H1 (cell line): ENCODE data around the gene DMWD. TPM values are rescaled to one million over a fixed set of nuclear protein-coding genes. Genes with fewer than 3 reads are reported as not detected.

Experiments
- CHD1 ChIP-seq: IDR thresholded peaks from 2 replicates; pipeline ENCODE4 v1.6.1; 2012; ENCODE audit warnings: low read depth, low read length, improper control_type of control experiment
- FOSL1 ChIP-seq: IDR thresholded peaks from 2 replicates; pipeline ENCODE4 v1.6.1; 2011; ENCODE audit warnings: mild to moderate bottlenecking, low read depth, low read length, moderate library complexity; ENCODE audit not compliant: insufficient read depth
- HDAC6 ChIP-seq: IDR thresholded peaks from one replicate; pipeline ENCODE4 v1.7.1; 2012; ENCODE audit warnings: low read depth, mild to moderate bottlenecking, inconsistent platforms, low read length, moderate library complexity
- JUN ChIP-seq: IDR thresholded peaks from 2 replicates; pipeline ENCODE4 v1.6.1; 2011; ENCODE audit warnings: low read depth, mild to moderate bottlenecking, improper control_type of control experiment, low read length
- KDM5A ChIP-seq: fragments of 200-600 bp; IDR thresholded peaks from 2 replicates; pipeline ENCODE4 v1.7.1; 2012; ENCODE audit warnings: mild to moderate bottlenecking, low read length, inconsistent platforms, mixed read lengths
- RAD21 ChIP-seq, 2 experiments: IDR thresholded peaks in 1 of 2; conservative IDR thresholded peaks in 1 of 2; 2 replicates each; pipeline ENCODE4 v1.6.1; 2011; ENCODE audit warnings: low read depth in 2 of 2, low read length in 2 of 2, improper control_type of control experiment in 1 of 2, inconsistent platforms in 1 of 2, mild to moderate bottlenecking in 1 of 2, moderate library complexity in 1 of 2
- RNF2 ChIP-seq: fragments of 200-900, 300-1000 bp; sonication (generic); IDR thresholded peaks from 2 replicates; pipeline ENCODE4 v1.7.1; 2016; ENCODE audit warnings: borderline replicate concordance, low read depth, mild to moderate bottlenecking, antibody characterized with exemption, low read length; ENCODE audit not compliant: poor library complexity, severe bottlenecking; ENCODE audit errors: missing control alignments
- SIRT6 ChIP-seq: IDR thresholded peaks from one replicate; pipeline ENCODE4 v1.7.1; 2012; ENCODE audit warnings: low read length, inconsistent platforms
- SP1 ChIP-seq: IDR thresholded peaks from 2 replicates; pipeline ENCODE4 v1.6.1; 2011; ENCODE audit warnings: low read depth, low read length
- SP2 ChIP-seq: IDR thresholded peaks from 2 replicates; pipeline ENCODE4 v1.6.1; 2012; ENCODE audit warnings: mild to moderate bottlenecking, low read length, inconsistent platforms
- polyA plus RNA-seq, 7 experiments: library from polyadenylated mRNA; depleted of rRNA in 3 of 7; stranded (reverse) in 5 of 7; unstranded in 2 of 7; fragments of >200 nt in 5 of 7; fragments of 200-250 nt in 2 of 7; gene quantifications; 1 replicate in 5 of 7; 2 replicates in 1 of 7; 4 replicates in 1 of 7; pipeline versions ENCODE4 v1.2.1 to v1.2.3, GENCODE V29; 2011 to 2013; ENCODE audit warnings: missing spikeins in 2 of 7, mixed read lengths in 2 of 7
- total RNA-seq: library from RNA; stranded (reverse); fragmentation: NEBNext Ultra II Directional; extraction: Animal tissue kit (Norgen Biotek cat#: 25700); gene quantifications from 2 replicates; pipeline ENCODE4 v1.2.1, GENCODE V29; 2021

Gene DMWD
- total and polyA plus RNA-seq, 2 of the 8 experiments (the other 6 are each of a cell fraction or from before 2014, with no cell fraction given), result 13.6 to 41.0 TPM

DNA sequence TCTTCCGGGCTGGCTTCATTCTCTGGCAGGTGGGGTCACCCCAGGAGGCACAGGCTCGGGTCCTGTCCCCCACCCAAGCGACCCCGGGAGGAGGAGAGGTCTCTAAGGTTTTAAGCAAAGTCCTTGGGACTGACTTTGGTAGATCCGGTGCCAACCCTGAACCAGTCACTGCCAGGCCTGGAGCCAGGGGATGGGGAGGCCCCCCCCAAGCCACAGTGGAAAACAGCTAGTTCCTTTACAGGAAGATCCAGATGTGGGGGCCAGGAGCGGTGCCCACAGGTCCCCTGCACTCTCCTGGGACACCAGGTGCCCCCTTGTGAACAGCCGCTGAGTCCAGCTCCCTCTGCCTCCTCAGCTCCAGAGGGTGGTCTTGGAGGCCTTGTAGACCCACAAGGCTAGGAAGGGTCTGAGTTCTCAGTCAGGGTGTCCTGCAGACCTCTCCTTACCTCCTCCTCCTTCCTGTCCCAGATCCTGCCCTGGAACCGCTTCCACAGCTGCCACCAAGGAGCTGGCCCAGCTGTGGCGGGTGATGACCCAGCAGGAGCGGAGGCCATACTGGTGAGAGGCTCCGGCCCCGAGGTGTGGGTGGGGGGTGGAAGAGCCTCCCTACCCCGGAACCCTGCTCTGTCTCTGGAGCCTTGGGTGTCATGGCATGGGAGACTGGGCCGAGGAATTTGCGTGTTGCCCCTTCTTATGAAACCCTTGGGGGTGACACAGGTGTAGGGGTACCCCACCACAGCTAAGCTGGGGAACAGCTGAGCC, 29.6 kb downstream of the DMWD start (continued):
- TF ChIP-seq RAD21 (IDR thresholded peaks at IDR 0.05 in 1 of 2, conservative IDR thresholded peaks at IDR 0.05 in 1 of 2; ENCODE audit: low read depth in 2 of 2, low read length in 2 of 2) (no peak), FOSL1 (no peak), SIRT6 (no peak), RNF2 (no peak), HDAC6 (no peak), SP2 (no peak), SP1 (no peak), JUN (no peak), KDM5A (no peak), CHD1 (no peak)
